Posterior vena cava (tissue), 2 donors: ENCODE data around the gene OGN. TPM values are rescaled to one million over a fixed set of nuclear protein-coding genes. Genes with fewer than 3 reads are reported as not detected.

Experiments used
- DNase-seq: peaks from one replicate; pipeline ENCODE4 v3.0.0-alpha.2; 2020; ENCODE audit warnings: low spot score
- intact Hi-C, 2 donors: fragments of 100-400 bp; cut with DNase I; formaldehyde crosslinking; loops; one replicate each; pipeline versions ENCODE4 v1.14.1 to v1.14.2; 2022 to 2023
- total RNA-seq, 2 donors: library from RNA; stranded (reverse); fragmentation: NEBNext Ultra II Directional; extraction: Animal tissue kit (Norgen Biotek cat#: 25700); gene quantifications; one replicate each; pipeline ENCODE4 v1.2.1, GENCODE V29; 2021
- donor health status: DM: yes; HTN: yes; CAD: no.
- donor health status: DM: yes; HTN: yes; CAD: no.

Gene OGN
- total RNA-seq, 2 donors from 2014 or later, result 28.4 to 64.0 TPM

GRCh38 chr9:92408747-92409478, 4.5 kb upstream of the OGN start:
- intact Hi-C loops, result no loop called here
- DNase-seq, result no peak

- DNase-seq, result no peak
- intact Hi-C loops, result no loop called here
These were observed 3.4 kb upstream of the OGN start for GRCh38 chr9:92407818-92408217.

- intact Hi-C loops, result no loop called here
- no peak for DNase-seq
These were observed 2.1 kb upstream of the OGN start for GRCh38 chr9:92406477-92406876.

- intact Hi-C loops, result no loop called here
- DNase-seq, result no peak
These were observed 1.4 kb upstream of the OGN start for GRCh38 chr9:92405818-92406217.

- DNase-seq, result no peak
- intact Hi-C loops, result no loop called here
These were observed 1.3 kb downstream of the OGN start for GRCh38 chr9:92402826-92403745.

GRCh38 chr9:92402360-92402759, 2.0 kb downstream of the OGN start:
- intact Hi-C loops, result no loop called here
- no peak for DNase-seq

- DNase-seq, result no peak
- intact Hi-C loops, result no loop called here
These were observed 6.5 kb downstream of the OGN start for GRCh38 chr9:92397853-92398252.

- intact Hi-C loops, result no loop called here
- DNase-seq, result no peak
These were observed 8.8 kb downstream of the OGN start for GRCh38 chr9:92395617-92396016.

- DNase-seq, result no peak
- intact Hi-C loops, result no loop called here
These were observed 10.7 kb downstream of the OGN start for GRCh38 chr9:92393686-92394085.

- no peak for DNase-seq
These were observed 11.7 kb downstream of the OGN start for GRCh38 chr9:92392690-92393089.

GRCh38 chr9:92385953-92386352, 18.4 kb downstream of the OGN start:
- intact Hi-C loops, result no loop called here
- DNase-seq, result no peak

More at GRCh38 chr9:92392690-92393089, 11.7 kb downstream of the OGN start:
- intact Hi-C loops, result no loop called here

GRCh38 chr9:92385477-92385876, 18.9 kb downstream of the OGN start:
- DNase-seq, result no peak
- intact Hi-C loops, result no loop called here

GRCh38 chr9:92385001-92385400, 19.4 kb downstream of the OGN start:
- intact Hi-C loops, result no loop called here
- no peak for DNase-seq

GRCh38 chr9:92384375-92384774, 20.0 kb downstream of the OGN start:
- DNase-seq, result no peak
- intact Hi-C loops, result no loop called here

GRCh38 chr9:92381775-92382174, 22.6 kb downstream of the OGN start:
- no peak for DNase-seq
- intact Hi-C loops, result no loop called here

- intact Hi-C loops, result no loop called here
These were observed 23.8 kb downstream of the OGN start for GRCh38 chr9:92380603-92381002.

GRCh38 chr9:92378865-92379560, 25.4 kb downstream of the OGN start:
- no peak for DNase-seq
- intact Hi-C loops, result no loop called here

More at GRCh38 chr9:92380603-92381002, 23.8 kb downstream of the OGN start:
- DNase-seq, result no peak

GRCh38 chr9:92377876-92378275, 26.5 kb downstream of the OGN start:
- intact Hi-C loops, result no loop called here
- DNase-seq, result no peak

GRCh38 chr9:92373167-92373566, 31.2 kb downstream of the OGN start:
- intact Hi-C loops, result no loop called here
- DNase-seq, result no peak

GRCh38 chr9:92369075-92369474, 35.3 kb downstream of the OGN start:
- intact Hi-C loops, result no loop called here
- DNase-seq, result no peak
